OCI-LY3 (cell line): ENCODE measurements around the gene DTX3L.

Experiments used
- CTCF ChIP-seq: fragments of 200-600, 300-600 bp; sonication (generic); IDR thresholded peaks from 2 replicates; pipeline ENCODE4 v1.5.1; 2014; ENCODE audit warnings: antibody characterized with exemption, low read length, low read depth
- EZH2phosphoT487 ChIP-seq: fragments of 200-600 bp; shearing (Covaris generic); IDR thresholded peaks from 2 replicates; pipeline ENCODE4 v1.6.1; 2018; ENCODE audit warnings: antibody characterized with exemption, mixed run types, low read depth

- no peak for TF ChIP-seq CTCF
- no peak for TF ChIP-seq EZH2phosphoT487
These were observed 23.4 kb downstream of the DTX3L start for GRCh38 chr3:122587572-122587971.
